NCI-H2171 (cell line): Measurements from ENCODE around the gene MAP3K9.
A peak's percentile ranks its signal among the peaks of the same experiment; 100 is the strongest.

Source experiments
- DNase-seq: peaks from one replicate; lab custom pipeline; 2025; lab: John Stamatoyannopoulos, UW

Gene MAP3K9

DNA sequence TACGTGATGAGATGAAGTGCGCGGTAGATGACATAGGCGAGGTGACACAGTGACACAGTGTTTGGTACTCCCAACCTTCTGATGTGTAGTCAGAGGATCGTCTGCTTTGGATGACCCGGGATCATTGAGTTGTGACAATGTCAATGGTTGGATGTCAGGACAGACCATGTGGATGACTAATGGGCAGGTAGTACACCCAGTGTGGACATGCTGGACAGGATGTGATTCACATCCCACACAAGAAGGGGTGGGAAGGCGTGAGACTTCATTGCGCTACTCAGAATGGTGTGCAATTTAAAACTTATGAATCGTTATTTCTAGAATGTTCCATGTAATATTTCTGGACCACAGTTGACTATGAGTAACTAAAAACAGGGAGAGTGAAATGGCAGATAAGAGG is 23.8 kb downstream of the MAP3K9 start:
- DNase-seq = no peak

DNA sequence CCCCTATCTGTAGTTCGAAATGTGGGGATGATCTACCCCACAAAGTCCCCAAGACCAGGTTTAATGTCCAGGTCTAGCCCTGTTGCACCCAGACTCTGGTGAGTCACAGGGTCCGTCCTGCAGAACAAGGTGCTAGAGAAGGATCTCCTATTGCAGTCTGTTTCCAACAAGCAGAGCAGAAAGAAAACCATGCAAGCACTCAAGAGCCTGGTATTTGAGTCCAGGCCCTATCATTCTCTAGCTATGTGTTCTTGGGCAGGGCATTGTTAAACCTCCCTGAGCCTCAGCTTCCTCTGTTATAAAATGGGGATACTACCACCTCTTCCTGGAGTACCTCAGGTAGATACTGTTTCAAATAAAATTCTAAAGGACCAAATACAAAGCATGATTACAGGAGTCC is 24.4 kb downstream of the MAP3K9 start:
- no peak for DNase-seq

DNA sequence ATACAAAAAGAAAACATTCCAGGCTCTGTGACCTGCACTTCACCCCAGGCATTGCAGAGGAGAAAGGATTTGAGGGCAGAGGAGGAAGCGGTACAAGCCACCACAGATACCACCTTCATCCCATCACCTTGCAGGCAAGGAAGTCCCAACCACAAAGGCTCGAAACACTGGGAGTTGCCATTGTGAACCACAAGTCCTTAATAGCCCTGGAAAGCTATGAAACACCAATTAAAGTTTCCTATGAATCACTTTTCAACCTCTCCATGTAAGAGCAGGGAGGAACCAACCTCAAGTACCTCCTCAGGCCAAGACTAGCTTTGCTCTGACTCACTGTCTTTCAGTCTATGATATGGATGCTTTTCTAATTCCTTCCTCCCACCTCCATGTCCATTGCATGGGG is 27.0 kb downstream of the MAP3K9 start:
- no peak for DNase-seq

DNA sequence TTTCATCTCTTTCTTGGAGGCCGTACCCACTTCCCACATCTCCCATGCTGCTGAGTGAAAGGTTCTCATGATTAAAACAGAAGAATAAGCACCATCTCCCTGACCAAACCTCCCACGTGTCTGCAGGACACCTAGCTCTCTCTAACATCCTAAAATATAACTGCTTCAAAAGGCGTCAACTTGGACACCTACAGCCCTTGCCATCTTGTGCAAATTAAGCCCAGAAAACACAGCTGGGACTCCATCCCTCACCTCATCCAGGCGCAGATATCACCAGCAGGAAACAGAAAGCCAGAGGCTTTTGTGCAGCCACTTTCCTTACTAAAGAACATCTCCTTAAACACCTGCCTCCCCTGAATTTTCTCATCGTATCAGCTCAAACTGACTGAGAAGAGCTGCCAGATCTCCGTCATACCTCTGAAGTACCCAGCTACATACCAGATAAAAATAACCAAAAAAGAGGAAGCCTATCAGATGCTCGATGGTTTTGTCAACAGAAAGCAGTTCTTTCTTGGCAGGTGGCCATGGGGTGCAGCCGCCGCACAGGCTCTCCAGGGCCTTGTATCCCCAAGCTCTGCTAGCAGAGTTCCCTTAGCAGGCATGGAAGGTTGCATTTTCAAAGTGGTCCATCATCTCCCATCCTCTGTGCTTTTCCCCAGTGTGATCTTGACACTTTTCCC is 28.8 kb downstream of the MAP3K9 start:
- DNase-seq = peak; percentile 18

DNA sequence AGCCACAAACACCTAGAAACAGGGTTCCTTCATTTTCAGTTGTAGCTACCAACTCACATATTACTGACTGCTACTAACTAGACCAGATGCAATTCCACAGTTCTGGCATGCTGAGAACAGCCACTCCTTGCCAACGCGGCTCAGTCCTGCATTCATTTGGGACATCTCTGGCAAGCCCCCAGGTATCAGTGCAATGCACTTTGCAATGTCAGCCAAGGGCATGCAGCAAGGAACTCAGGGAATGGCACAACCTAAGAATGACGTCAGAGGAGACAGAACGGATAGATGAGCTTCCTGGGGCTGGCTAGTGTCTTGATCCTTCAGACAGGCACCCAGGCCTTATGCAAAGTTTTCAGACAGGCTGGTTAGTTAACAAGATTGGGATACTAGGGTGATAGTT is 29.6 kb downstream of the MAP3K9 start:
- no peak for DNase-seq

DNA sequence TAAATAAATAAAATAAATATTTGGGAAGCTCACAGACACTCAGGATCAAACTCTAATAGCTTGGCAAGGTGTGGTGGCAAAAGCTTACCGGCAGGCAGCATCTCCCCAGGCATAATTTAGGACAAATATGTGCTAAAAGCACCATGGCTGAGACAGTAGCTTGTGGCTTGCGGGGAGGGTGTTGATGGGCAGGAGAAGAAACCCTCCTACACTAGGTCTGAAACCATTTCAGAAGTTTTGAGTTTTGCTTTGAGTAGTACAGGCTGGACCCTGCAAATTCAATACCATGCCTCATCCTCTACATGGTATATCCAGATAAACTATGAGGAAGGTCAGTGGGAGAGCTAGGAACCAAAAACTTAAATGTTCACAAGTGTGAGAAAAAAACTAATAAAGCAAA is 33.1 kb downstream of the MAP3K9 start:
- DNase-seq = no peak

DNA sequence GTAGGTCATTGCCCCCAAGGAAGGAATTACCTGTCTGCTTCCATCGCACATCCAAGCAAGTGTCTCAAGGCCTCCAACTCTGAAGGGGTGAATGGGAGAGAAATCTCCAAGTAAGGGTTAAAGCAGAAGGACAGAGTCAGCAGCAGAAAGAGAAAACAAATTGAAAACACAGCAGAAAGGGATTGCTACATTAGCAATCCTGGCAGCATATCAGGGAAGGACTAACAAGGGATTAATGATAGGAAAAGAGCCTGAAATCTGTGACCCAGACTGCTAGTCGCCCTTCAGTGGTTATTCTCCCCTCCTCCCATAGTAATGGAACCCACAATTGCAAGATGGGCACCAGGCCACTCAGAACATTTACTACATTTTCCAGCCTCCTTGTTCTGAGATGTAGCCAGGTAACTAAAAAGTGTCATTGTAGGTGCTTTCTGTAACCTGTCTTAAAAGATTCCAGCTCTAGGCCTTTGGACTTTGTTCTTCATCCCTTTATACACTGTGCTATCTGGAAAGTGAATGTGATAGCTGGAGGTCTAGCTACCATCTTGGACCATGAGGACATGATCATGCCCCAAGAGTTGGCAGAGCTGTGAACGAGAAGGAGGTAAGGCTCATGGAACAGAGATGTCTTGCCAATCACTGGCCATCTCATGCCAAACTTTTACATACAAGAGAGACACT is 36.0 kb downstream of the MAP3K9 start:
- no peak for DNase-seq

DNA sequence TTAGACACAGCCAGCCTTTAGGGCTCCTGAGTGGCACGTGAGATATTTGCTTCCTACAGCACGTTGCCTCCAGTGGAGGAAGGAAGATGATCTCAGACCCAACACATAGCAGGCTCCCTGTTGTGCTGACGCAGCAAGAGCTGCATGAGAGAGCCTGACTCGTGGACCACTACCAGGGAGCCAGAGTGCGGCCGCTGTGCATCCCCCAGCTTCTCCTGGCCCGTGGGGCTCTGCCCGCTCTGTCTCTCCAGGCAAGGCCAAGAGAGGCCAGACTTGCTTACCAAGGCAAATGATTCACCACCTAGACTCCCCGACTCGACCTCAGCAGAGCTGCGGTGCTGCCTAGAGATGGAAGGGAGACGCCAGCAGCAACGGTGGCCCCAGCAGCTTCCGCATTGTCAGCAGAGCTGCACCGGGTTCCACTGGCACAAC is 37.5 kb downstream of the MAP3K9 start:
- DNase-seq = no peak

DNA sequence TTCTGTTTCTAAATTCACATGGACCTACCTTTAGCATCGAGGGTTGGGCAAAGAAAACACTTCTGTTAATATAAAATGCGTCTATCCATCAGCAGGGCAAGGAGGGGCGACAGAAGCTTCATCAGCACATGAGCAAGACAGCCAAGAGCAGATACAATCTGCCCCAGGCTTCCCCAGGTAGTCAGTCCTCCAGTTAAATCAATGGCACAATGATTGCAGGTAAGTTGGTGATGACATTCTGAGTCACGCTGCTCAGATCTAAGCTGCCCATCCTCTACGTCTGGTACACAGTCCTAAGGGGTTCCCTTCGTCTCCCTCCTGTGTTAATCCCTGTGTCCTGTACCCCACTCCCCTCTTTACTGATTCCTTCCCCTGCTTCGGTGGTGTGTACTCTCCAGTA is 38.8 kb downstream of the MAP3K9 start:
- no peak for DNase-seq

DNA sequence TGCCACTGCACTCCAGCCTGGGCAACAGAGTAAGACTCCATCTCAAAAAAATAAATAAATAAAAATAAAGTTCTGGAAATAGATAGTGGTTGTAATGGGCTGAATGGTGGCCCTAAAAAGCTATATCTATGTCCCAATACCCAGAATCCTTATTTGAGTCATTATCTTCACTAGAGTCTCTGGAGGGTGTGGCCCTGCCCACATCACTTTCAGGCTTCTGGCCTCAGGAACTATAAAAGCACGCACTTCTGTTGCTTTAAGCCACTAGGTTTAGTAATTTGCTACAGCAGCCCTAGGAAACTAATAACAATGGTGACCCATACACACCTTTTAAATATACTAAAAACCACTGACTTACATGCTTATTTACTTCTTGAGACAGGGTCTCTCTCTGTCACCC is 49.9 kb downstream of the MAP3K9 start:
- DNase-seq = no peak

DNA sequence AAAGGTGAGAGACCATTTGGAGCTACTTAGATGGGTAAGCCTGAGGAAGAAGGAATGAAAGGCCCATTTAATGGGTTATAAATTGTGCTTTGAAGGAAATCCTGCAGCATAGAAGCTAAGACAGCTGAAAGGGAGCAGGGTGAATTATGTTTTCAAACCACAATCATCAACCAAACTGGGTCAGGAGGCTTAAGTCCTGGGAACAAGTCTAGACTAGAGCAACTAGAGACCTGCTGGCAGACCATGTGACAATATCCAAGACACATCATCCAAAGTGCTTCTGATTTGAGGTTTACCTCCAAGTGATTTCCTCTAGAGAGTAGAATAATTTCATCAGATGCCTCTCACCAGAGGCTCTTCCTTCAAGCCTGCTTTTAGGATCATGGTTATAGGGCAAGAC is 53.7 kb downstream of the MAP3K9 start:
- DNase-seq = no peak

DNA sequence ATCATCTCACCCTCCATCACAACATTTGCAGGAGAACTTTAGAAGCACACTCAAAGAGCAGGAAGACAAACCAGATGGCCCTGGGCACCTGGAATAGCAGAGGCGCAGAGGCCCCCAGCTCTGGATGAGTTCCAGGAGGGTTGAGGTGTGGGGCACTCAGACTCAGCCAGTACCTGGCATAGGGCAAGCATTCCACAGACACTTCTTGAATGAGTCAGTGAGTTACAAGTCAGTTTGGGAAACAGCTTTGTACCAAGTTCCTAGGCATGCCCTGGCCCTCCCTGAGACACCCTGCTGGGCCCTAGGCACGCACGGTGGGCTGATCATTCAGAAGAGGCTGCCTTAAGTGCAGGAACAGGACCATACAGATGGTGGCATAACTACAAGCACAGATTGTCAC is 54.3 kb downstream of the MAP3K9 start:
- peak; percentile 92 for DNase-seq

DNA sequence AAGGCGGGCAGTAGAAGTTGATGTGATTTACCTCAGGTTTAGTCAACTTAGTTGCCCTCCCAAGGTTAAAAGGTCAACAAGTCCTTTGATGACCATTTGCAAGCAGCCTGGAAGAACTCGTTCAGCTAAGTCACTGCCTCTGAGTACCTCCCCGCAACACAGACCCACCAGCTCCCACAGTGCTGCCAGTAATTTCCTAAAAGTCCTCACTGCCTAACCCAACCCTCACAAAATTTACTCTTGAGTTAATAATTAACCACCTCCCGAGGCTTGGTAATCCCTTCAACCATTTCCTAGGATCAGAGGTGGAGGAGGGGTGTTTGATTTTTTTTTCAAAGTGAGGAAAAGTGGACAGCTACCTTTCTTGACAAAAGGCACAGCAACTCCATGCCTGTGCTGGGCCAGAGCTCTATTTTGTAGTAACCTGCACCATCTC is 55.8 kb downstream of the MAP3K9 start:
- DNase-seq = no peak

DNA sequence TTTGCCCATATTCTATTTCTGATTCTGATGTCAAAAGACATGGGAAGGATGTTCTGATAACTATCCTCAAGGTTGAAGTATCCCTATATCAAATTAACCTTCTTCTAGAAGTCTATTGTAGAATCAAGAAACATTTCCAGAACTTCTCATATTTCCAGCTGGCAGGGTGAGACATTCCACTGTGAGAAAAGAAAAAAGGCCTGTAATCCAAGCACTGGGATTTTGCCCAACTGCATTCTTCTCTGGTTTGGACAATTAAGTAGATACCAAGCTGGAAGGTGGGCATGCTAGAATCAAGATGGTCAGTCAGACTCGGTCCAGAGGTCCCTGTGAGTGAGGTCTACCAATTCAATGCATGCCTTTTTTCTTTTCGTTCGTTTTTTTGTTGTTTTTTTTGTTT is 60.9 kb downstream of the MAP3K9 start:
- no peak for DNase-seq

DNA sequence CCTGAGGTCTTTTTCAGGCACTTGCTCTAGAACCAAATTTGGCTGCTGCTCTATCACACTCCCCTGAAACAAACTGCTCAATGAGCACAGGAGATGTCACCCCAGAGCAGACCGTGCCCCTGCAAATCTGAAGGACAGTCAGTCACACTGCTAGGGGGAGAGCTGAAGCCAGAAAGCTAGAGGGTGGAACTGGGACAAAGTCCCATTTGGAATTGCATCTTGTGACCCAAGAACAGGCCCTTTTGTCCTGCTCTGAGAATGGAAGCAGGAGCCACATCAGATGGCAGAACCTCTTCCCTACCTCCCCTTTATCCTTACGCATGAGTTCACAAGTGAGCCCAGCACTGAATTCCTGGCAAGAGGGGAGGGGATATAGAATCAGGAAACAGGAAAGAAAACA is 64.7 kb downstream of the MAP3K9 start:
- no peak for DNase-seq

DNA sequence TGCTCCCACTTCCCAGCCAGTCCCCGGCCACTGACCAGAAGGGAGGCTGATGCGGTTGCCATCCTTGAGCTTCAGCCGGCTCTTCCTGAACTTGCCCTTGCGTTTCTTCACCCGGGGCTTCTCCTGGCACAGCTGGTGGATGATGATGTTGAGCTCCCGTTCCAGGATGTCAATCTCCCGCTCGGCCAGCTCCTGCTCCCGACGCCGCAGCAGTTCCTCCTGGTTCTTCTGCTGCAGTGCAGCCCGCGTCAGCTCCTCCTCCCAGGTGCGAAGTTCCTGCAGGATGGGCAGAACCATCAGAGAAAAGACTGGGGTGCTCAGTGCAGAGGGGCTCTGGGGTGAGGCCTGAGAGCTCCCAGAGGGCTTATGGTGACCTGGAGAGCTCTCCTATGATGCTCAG is 67.0 kb downstream of the MAP3K9 start:
- DNase-seq = no peak

DNA sequence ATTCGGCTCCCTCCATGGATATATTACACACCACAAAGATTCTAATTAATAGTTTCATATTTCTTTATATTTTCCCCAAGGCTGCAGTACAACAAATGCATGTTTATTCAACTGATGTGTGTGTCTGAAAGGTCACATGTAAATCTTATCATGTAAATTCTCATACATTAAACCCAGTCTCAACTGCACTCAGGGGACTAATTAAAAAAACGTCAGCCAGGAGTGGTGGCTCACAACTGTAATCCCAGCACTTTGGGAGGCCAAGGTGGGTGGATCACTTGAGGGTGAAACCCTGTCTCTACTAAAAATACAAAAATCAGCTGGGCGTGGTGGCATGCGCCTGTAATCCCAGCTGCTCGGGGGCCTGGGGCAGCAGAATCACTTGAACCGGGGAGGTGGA is 67.8 kb downstream of the MAP3K9 start:
- DNase-seq = no peak

DNA sequence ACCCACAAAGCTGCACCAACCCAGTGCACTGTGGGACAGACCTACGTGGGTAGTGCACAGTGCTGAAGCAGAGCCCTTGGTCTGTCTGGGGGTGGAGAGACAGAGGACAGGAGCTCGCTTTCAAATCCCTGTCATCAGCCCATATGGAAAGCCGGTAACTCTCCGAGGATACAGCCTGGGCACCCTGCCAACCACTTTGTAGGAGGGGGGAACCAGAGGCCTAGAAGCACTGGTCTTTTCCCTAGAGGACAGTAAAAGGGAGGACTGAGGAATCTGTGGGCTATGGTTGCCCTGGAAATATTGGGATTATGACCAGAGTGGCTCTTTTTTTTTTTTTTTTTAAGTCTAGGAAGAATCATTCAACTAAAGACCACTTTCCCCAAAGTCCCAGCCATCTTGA is 74.3 kb downstream of the MAP3K9 start:
- peak; percentile 97 for DNase-seq

DNA sequence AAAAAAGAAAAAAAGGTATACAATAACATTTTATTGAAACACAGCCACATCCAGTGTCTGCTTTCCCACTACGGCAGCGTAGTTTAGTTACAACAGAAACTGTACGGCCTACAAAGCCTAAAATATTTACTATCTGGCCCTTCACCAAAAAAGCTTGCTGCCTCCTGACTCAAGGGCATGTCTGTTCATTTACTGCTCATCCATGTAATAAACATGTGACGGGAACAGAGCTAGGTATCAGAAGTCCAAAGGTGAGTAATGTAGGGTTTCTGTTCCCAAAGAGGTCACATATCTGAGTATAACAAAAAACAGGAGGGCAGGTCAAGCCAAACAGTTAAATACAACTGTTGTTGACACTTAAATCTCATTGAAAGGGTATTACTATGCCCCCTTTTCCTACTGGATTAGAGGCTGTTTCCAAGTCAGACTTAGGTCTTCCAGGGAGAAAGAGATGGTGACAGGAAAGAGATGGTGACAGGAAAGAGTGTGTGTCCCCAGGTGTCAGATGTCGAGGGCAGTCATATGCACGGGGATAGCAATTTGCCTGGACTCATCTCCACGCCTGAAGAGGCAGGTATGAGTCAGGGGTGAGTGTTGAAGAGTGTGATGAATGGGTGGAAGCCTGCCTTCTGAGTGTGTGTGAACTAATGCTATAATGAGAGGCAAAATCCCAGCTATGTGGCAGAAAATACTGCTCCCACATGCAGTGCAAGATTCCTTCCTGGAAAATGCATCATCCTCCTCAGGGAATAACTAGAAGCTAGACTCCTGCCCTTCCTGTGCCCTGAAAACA is 77.7 kb downstream of the MAP3K9 start:
- DNase-seq = no peak

DNA sequence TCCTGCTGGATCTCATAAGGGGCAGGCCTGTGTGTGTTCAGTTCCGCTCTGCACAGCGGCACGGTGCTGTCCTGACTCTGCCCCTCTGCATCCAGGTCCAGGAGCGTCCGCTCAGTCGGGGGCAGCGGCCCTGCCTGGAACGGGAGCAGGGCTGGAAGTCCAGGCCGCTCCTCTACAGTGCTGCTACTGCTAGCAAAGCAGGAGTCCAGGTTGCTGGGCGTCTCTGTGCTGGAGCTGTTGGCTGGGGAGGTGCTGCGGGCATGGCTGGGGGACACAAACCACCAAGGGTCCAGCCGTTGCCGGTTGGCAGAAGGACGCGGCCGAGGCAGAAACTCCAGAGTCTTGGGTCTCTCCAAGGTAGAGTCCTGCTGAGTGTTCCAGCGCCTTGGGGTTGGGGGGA is 78.9 kb downstream of the MAP3K9 start:
- DNase-seq = no peak

DNA sequence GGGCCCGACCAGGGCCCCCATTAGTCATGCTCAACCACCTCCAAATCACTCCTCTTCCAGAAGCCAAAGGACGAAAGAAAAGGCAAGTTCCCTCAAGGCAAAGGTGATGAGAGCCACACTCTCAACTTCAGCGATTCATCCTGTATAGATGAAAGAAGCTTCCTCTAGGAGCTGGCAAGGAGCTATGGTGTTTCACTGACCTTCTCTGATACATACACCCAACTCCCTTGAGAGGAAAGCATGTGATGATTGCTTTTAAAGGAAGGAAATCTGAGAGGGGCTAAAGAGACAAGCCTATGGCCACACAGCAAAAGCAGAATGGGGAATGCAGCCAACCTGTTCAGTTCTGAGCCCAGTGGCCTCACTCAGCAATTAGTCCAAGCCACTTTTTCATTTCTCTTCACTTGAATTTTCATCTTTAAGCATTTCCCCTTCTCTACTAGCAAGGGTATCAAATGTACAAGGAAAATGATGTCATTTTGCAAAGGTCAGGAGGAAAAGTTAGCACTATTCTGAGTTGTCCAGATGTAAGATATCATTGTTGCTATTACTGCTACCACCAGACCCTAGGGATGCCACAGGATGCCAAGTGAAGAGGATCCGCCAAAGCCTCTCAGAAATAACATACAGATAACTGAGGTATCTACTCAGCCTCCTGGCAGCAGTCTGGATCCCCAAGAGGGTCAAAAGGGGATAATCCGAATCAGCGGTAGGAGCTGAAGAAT is 82.5 kb downstream of the MAP3K9 start:
- peak; percentile 18 for DNase-seq

DNA sequence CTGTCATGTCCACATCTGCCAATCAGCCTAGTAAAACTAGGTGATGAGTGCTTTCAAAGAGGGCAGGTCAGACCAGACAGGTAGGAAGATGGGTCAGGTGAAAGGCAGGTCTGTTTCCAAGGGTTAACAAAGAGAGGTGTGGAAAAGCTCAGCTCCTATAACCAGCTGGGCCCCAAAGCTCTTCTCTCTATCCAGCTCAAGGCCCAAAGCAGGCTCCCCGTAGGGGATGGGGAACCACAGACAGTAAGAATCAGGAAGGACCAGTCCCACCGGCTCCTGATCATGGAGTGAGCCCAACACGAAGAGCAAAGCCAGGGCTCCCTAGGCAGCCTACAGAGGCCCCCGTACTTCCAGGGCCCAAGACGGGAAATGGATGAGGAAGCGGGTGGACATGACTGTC is 84.4 kb downstream of the MAP3K9 start:
- DNase-seq = no peak

DNA sequence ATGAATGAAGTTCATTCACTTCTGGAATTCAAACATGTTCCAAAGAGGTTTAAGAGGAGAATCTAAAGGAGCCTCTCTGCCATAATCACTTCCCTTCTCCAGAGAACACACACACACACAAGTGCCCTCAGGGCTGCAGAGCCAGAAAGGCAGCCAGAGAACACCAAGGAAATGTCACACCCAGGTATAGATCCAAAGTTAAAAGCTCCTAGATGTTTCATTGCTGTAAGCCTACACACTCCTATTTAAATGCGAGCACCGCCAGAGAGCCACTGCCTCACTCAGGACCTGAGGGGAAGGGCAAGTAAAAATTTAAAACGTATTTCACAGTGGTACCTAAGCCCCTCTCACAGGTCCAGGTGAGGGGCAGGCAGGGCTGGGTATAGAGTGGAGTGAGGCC is 85.2 kb downstream of the MAP3K9 start:
- no peak for DNase-seq
